GM10266 (cell line): ENCODE data around the gene DRC3.

Experiments
- DNase-seq: peaks from one replicate; pipeline ENCODE4 v3.0.0; 2012; ENCODE audit errors: extremely low spot score
- CTCF ChIP-seq: IDR thresholded peaks from 2 replicates; pipeline ENCODE4 v1.5.1; 2012; ENCODE audit warnings: mild to moderate bottlenecking, low read depth; ENCODE audit not compliant: control insufficient read depth, insufficient read depth; ENCODE audit errors: missing control alignments

Gene DRC3

GRCh38 chr17:17978481-17979424 is 6.1 kb downstream of the DRC3 start:
- no peak for DNase-seq
- no peak for TF ChIP-seq CTCF

- TF ChIP-seq CTCF = no peak
- DNase-seq = no peak
Measured at GRCh38 chr17:17979778-17980177, 7.1 kb downstream of the DRC3 start.

GRCh38 chr17:17981330-17981729 is 8.7 kb downstream of the DRC3 start:
- no peak for DNase-seq
- TF ChIP-seq CTCF = no peak

GRCh38 chr17:17982801-17983200 is 10.1 kb downstream of the DRC3 start:
- no peak for DNase-seq
- no peak for TF ChIP-seq CTCF

GRCh38 chr17:17983376-17983775 is 10.7 kb downstream of the DRC3 start:
- TF ChIP-seq CTCF = no peak
- no peak for DNase-seq

- no peak for DNase-seq
- no peak for TF ChIP-seq CTCF
Measured at GRCh38 chr17:17983776-17984175, 11.1 kb downstream of the DRC3 start.

GRCh38 chr17:17985153-17985552 is 12.5 kb downstream of the DRC3 start:
- TF ChIP-seq CTCF = no peak
- DNase-seq = no peak
